ENCODE measurements around the gene MACROD1. TPM values are rescaled to one million over a fixed set of nuclear protein-coding genes. Genes with fewer than 3 reads are reported as not detected.

Gene MACROD1
- total and polyA plus RNA-seq, 9 of the 15 experiments (the other 6 are each of a cell fraction or from before 2014, with no cell fraction given): 1.1 to 60.0 (median 26.4) TPM

GRCh38 chr11:64008914-64009633, 156.8 kb downstream of the MACROD1 start:
- no TSS peak for BruUV-seq (replicated peaks)
- in situ Hi-C loops (cut with MboI) (no loop called here), intact Hi-C loops (cut with micrococcal nuclease) (loop anchor here (10.0 kb wide), 2 partner anchors 86 to 136 kb away; no protein-coding TSS in a partner anchor)
- H3K36me3 ChIP-seq (ENCODE audit: control insufficient read depth, insufficient read depth, low read length): no peaks in the 10 kb centered on the region; the same call in 2 of the 3 replicates
- H3K27ac ChIP-seq (ENCODE audit: extremely low read depth, low read depth, low read length): no peak overlapping the region
- no peak overlapping the region for H3K4me3 ChIP-seq
- CTCF ChIA-PET (ENCODE audit: low intra/inter-chr PET ratio): no interaction called here
- FAIRE-seq (no peak), ATAC-seq (no peak), DNase-seq (ENCODE audit: extremely low read depth in 1 of 4, low spot score in 3 of 4) (no peak)
- POLR2A ChIA-PET: interaction anchor here (0.6 kb wide), 1 partner anchor 172 kb away, joined by 3 read pairs; no protein-coding TSS in a partner anchor
- peaks cover 16 to 53% of the 10 kb centered on the region in 2 experiments for H3K4me1 ChIP-seq (replicated peaks in 1 of 2; ENCODE audit: control insufficient read depth in 2 of 2, insufficient read depth in 2 of 2, low read length in 2 of 2)
- no peaks in the 10 kb centered on the region for H3K79me2 ChIP-seq (ENCODE audit: control insufficient read depth, insufficient read depth, low read length)
- 40% methylated on average over 16 of the region's 18 CpGs for WGBS (ENCODE audit: insufficient coverage, low coverage, missing lambda C conversion rate)
- H3K9me1 ChIP-seq (ENCODE audit: control insufficient read depth, insufficient read depth, low read length): peaks cover 16% of the 10 kb centered on the region
- no peaks in the 10 kb centered on the region for H3K27me3 ChIP-seq (ENCODE audit: control insufficient read depth in 2 of 2, insufficient read depth in 2 of 2, low read length in 2 of 2)
- peaks cover 49% of the 10 kb centered on the region for H4K20me1 ChIP-seq (replicated peaks; ENCODE audit: control insufficient read depth, insufficient read depth, low read length)
- no peak overlapping the region for H3K9ac ChIP-seq (ENCODE audit: insufficient read depth in 1 of 2, low read depth in 2 of 2, low read length in 2 of 2)
- H2AFZ ChIP-seq (ENCODE audit: low read depth, low read length): no peak overlapping the region
- no peaks in the 10 kb centered on the region; the same call in 1 of the 2 replicates for H3K9me3 ChIP-seq (replicated peaks; ENCODE audit: control insufficient read depth, insufficient read depth, low read depth, low read length)
- no peak overlapping the region for H3K4me2 ChIP-seq (ENCODE audit: insufficient read depth, low read length)
- no peak for TF ChIP-seq ZBTB11 (CRISPR knock-in tag; IDR thresholded peaks at IDR 0.05)
- no peak for TF ChIP-seq BCL6 (CRISPR knock-in tag; IDR thresholded peaks at IDR 0.05)
- no peak for TF ChIP-seq FOXJ2 (tag; IDR thresholded peaks at IDR 0.05)
- no peak for TF ChIP-seq AFF1 (IDR thresholded peaks at IDR 0.05; ENCODE audit: low read depth in 1 of 2, partially characterized antibody in 2 of 2)
- TF ChIP-seq CTCF (IDR thresholded peaks at IDR 0.05 in 2 of 3, conservative IDR thresholded peaks at IDR 0.05 in 1 of 3; ENCODE audit: insufficient read depth in 2 of 3, low read depth in 1 of 3, low read length in 3 of 3): peak in 2 of 3 experiments; percentile 8 to 10; a peak in 1 of 6 replicates
- TF ChIP-seq OTX1 (CRISPR knock-in tag; IDR thresholded peaks at IDR 0.05): no peak
- no peak for TF ChIP-seq SMAD1 (IDR thresholded peaks at IDR 0.05; ENCODE audit: low read depth, low read length, partially characterized antibody)
- TF ChIP-seq BRF1 (IDR thresholded peaks at IDR 0.05; ENCODE audit: borderline replicate concordance, extremely low read depth, insufficient read length): no peak
